CD1c-positive myeloid dendritic cell (primary cell): ENCODE measurements around the gene JOSD2.
"Not testable (repeated sequence)": the region's sequence is repeated elsewhere in the genome, so short reads cannot be mapped to it uniquely, and the experiment has no call there.

Experiments used
- DNase-seq: peaks from one replicate; pipeline ENCODE4 v3.0.0-alpha.2; 2016; ENCODE audit errors: extremely low spot score

The JOSD2 gene

GRCh38 chr19:50478901-50479715 lies 31.9 kb downstream of the JOSD2 start:
- no peak for DNase-seq

GRCh38 chr19:50477751-50478515 lies 33.1 kb downstream of the JOSD2 start:
- DNase-seq, result no peak

- DNase-seq, result no peak
Measured at GRCh38 chr19:50476907-50477238, 34.1 kb downstream of the JOSD2 start.

- DNase-seq, result peak; percentile 93
Measured at GRCh38 chr19:50476224-50476906, 34.6 kb downstream of the JOSD2 start, which contains the start of the genes EMC10 and GARIN5A. Gene EMC10 (plus strand): TSS chr19:50476507. CDS start chr19:50476545, 38 bp downstream. Gene GARIN5A (minus strand): TSS chr19:50476848. CDS start chr19:50476388, 460 bp downstream.

GRCh38 chr19:50475736-50476223 lies 35.2 kb downstream of the JOSD2 start:
- DNase-seq, result no peak

GRCh38 chr19:50475101-50475568 lies 35.9 kb downstream of the JOSD2 start:
- DNase-seq, result no peak

GRCh38 chr19:50473336-50473735 lies 37.7 kb downstream of the JOSD2 start:
- DNase-seq, result not testable (repeated sequence)

GRCh38 chr19:50468818-50469217 lies 42.2 kb downstream of the JOSD2 start:
- no peak for DNase-seq

GRCh38 chr19:50467566-50467965 lies 43.4 kb downstream of the JOSD2 start:
- no peak for DNase-seq

GRCh38 chr19:50466706-50467039 lies 44.3 kb downstream of the JOSD2 start:
- no peak for DNase-seq

GRCh38 chr19:50465986-50466705 lies 44.8 kb downstream of the JOSD2 start:
- no peak for DNase-seq

GRCh38 chr19:50465000-50465399 lies 46.0 kb downstream of the JOSD2 start:
- no peak for DNase-seq

- no peak for DNase-seq
Measured at GRCh38 chr19:50464348-50464747, 46.6 kb downstream of the JOSD2 start.

- no peak for DNase-seq
Measured at GRCh38 chr19:50462970-50463369, 48.0 kb downstream of the JOSD2 start.

- peak; percentile 71 for DNase-seq
Measured at GRCh38 chr19:50461066-50461875, 49.7 kb downstream of the JOSD2 start.

GRCh38 chr19:50460161-50460765 lies 50.7 kb downstream of the JOSD2 start:
- DNase-seq, result peak; percentile 8

- DNase-seq, result no peak
Measured at GRCh38 chr19:50459638-50460037, 51.4 kb downstream of the JOSD2 start.

- DNase-seq, result no peak
Measured at GRCh38 chr19:50459067-50459456, 51.9 kb downstream of the JOSD2 start.

- DNase-seq, result no peak
Measured at GRCh38 chr19:50458396-50459066, 52.5 kb downstream of the JOSD2 start.

GRCh38 chr19:50457300-50457699 lies 53.7 kb downstream of the JOSD2 start:
- no peak for DNase-seq
